HCT116 (cell line): Measurements from ENCODE around the gene WDR82. TPM values are rescaled to one million over a fixed set of nuclear protein-coding genes. Genes with fewer than 3 reads are reported as not detected.

Source experiments
- ATAC-seq: fragments of 200-7000 bp; cut with Tn5 transposase; 2 replicates; pipeline ENCODE4 v1.9.1; 2020; ENCODE audit warnings: mild to moderate bottlenecking, moderate library complexity
- BruUV-seq: library from RNA; stranded (reverse); fragments of 400-500 nt; replicated peaks from 2 replicates; lab custom pipeline; 2021; lab: Mats Ljungman, UMichigan
- CTCF ChIA-PET: fragments of 300-600 bp; sonication (Branson Sonifier 250); formaldehyde crosslinking; loops from one replicate; lab custom pipeline; 2021; ENCODE audit warnings: antibody characterized with exemption; lab: Charles Lee
- POLR2A ChIA-PET: fragments of 300-600, 350-600 bp; sonication (Branson Sonifier 250); formaldehyde crosslinking; loops from one replicate; lab custom pipeline; 2021; ENCODE audit warnings: antibody characterized with exemption; lab: Charles Lee
- RAD21 ChIA-PET, 2 experiments: fragments of 300-600 bp; sonication (Branson Sonifier 250); formaldehyde crosslinking; loops; one replicate each; lab custom pipeline; 2023; ENCODE audit warnings: low total read pairs in 2 of 2; ENCODE audit not compliant: uncharacterized antibody in 2 of 2, unreplicated experiment in 2 of 2, low non-redundant PET in 1 of 2; lab: Charles Lee
- DNase-seq: peaks from one replicate; pipeline ENCODE4 v3.0.0-alpha.2; 2010; ENCODE audit warnings: low read depth, low spot score
- H2AFZ ChIP-seq: fragments of 200-600 bp; shearing (Covaris generic), sonication (generic); 2 replicates; pipeline ENCODE4 v1.6.1; 2017; ENCODE audit warnings: low read depth, mixed run types, mixed read lengths, antibody characterized with exemption, low read length; ENCODE audit not compliant: poor library complexity, severe bottlenecking
- H3K27ac ChIP-seq: 2 replicates; pipeline ENCODE4 v1.5.1; 2012; ENCODE audit warnings: low read depth, low read length
- H3K27me3 ChIP-seq: fragments of 200-600 bp; sonication (generic); 2 replicates; pipeline ENCODE4 v1.6.1; 2016; ENCODE audit warnings: mixed run types, low read length, mixed read lengths; ENCODE audit not compliant: insufficient read depth
- H3K36me3 ChIP-seq, 2 experiments: fragments of 200-500 bp in 1 of 2; fragments of 200-600 bp in 1 of 2; sonication (Bioruptor generic) in 1 of 2; sonication (generic) in 1 of 2; 2 replicates each; pipeline versions ENCODE4 v1.5.1 to v1.6.1; 2014 to 2016; ENCODE audit warnings: low read length in 2 of 2, inconsistent platforms in 1 of 2, mixed read lengths in 1 of 2, mixed run types in 1 of 2; ENCODE audit not compliant: insufficient read depth in 2 of 2, control insufficient read depth in 1 of 2
- H3K4me1 ChIP-seq, 2 experiments: fragments of 200-600 bp in 1 of 2; sonication (generic) in 1 of 2; 2 replicates each; pipeline versions ENCODE4 v1.5.1 to v1.6.1; 2012 to 2017; ENCODE audit warnings: low read length in 2 of 2, inconsistent platforms in 1 of 2, mild to moderate bottlenecking in 1 of 2, mixed read lengths in 1 of 2, mixed run types in 1 of 2, moderate library complexity in 1 of 2; ENCODE audit not compliant: insufficient read depth in 2 of 2, control insufficient read depth in 1 of 2
- H3K4me2 ChIP-seq: fragments of 200-600 bp; sonication (generic); 2 replicates; pipeline ENCODE4 v1.6.1; 2017; ENCODE audit warnings: mixed run types, low read length, mixed read lengths
- H3K4me3 ChIP-seq, 2 experiments: fragments of 200-600 bp in 1 of 2; sonication (generic) in 1 of 2; replicated peaks in 1 of 2; 2 replicates each; pipeline ENCODE4 v1.5.1; 2011 to 2016; ENCODE audit warnings: low read length in 2 of 2, control low read depth in 1 of 2, low read depth in 1 of 2, mild to moderate bottlenecking in 1 of 2, mixed read lengths in 1 of 2, mixed run types in 1 of 2
- H3K79me2 ChIP-seq: fragments of 200-600 bp; sonication (generic); 2 replicates; pipeline ENCODE4 v1.6.1; 2017; ENCODE audit warnings: mild to moderate bottlenecking, mixed run types, low read length, moderate library complexity, mixed read lengths; ENCODE audit not compliant: insufficient read depth
- H3K9ac ChIP-seq: fragments of 200-600 bp; sonication (generic); 2 replicates; pipeline ENCODE4 v1.6.1; 2016; ENCODE audit warnings: low read length, mixed read lengths
- H3K9me2 ChIP-seq: fragments of 200-600 bp; sonication (generic), shearing (Covaris generic); 2 replicates; pipeline ENCODE4 v1.6.1; 2017; ENCODE audit warnings: mixed run types, mild to moderate bottlenecking, moderate library complexity; ENCODE audit not compliant: insufficient read depth
- H3K9me3 ChIP-seq, 2 experiments: fragments of 200-500 bp in 1 of 2; fragments of 200-600 bp in 1 of 2; sonication (Bioruptor generic) in 1 of 2; sonication (generic) in 1 of 2; 2 replicates each; pipeline ENCODE4 v1.6.1; 2014 to 2017; ENCODE audit warnings: low read length in 2 of 2, mixed read lengths in 2 of 2, inconsistent platforms in 1 of 2, low read depth in 1 of 2, mild to moderate bottlenecking in 1 of 2, mixed run types in 1 of 2, moderate library complexity in 1 of 2; ENCODE audit not compliant: control insufficient read depth in 1 of 2, insufficient read depth in 1 of 2
- H4K20me1 ChIP-seq: fragments of 200-600 bp; sonication (generic), shearing (Covaris generic); 2 replicates; pipeline ENCODE4 v1.6.1; 2017; ENCODE audit warnings: mixed run types, mild to moderate bottlenecking, moderate library complexity; ENCODE audit not compliant: insufficient read depth
- ELF1 ChIP-seq: IDR thresholded peaks from 2 replicates; pipeline ENCODE4 v1.6.1; 2012; ENCODE audit warnings: low read depth, borderline replicate concordance
- EZH2 ChIP-seq: fragments of 200-600 bp; sonication (generic); IDR thresholded peaks from 2 replicates; pipeline ENCODE4 v1.6.1; 2017; ENCODE audit warnings: antibody characterized with exemption, mixed run types
- POLR2A ChIP-seq: IDR thresholded peaks from 2 replicates; pipeline ENCODE4 v1.7.0; 2011; ENCODE audit warnings: borderline replicate concordance; ENCODE audit not compliant: insufficient read depth, insufficient read length; ENCODE audit errors: extremely low read depth
- POLR2AphosphoS5 ChIP-seq: IDR thresholded peaks from 2 replicates; pipeline ENCODE4 v1.6.1; 2011; ENCODE audit warnings: mild to moderate bottlenecking, low read depth, low read length, moderate library complexity
- RAD21 ChIP-seq: IDR thresholded peaks from 2 replicates; pipeline ENCODE4 v1.6.1; 2012; ENCODE audit warnings: low read depth, mild to moderate bottlenecking
- SP1 ChIP-seq: IDR thresholded peaks from 2 replicates; pipeline ENCODE4 v1.6.1; 2012; ENCODE audit warnings: low read depth
- SRF ChIP-seq: IDR thresholded peaks from 2 replicates; pipeline ENCODE4 v1.6.1; 2012; ENCODE audit warnings: low read depth
- TCF7L2 ChIP-seq: IDR thresholded peaks from 2 replicates; pipeline ENCODE4 v1.7.0; 2011; ENCODE audit warnings: borderline replicate concordance, inconsistent platforms; ENCODE audit not compliant: insufficient read depth, insufficient read length; ENCODE audit errors: extremely low read depth
- YY1 ChIP-seq: IDR thresholded peaks from 2 replicates; pipeline ENCODE4 v1.6.1; 2011; ENCODE audit warnings: low read length, low read depth, moderate library complexity, mild to moderate bottlenecking; ENCODE audit not compliant: insufficient replicate concordance; ENCODE audit errors: extremely low read depth
- ZFX ChIP-seq: fragments of 450-650 bp; IDR thresholded peaks from 2 replicates; pipeline ENCODE4 v1.6.1; 2017
- ZNF274 ChIP-seq: fragments of 200-500 bp; sonication (Bioruptor generic); IDR thresholded peaks from 2 replicates; pipeline ENCODE4 v1.6.1; 2014; ENCODE audit warnings: mild to moderate bottlenecking, low read depth, low read length, inconsistent platforms
- intact Hi-C: fragments of 100-400 bp; cut with micrococcal nuclease; formaldehyde crosslinking; loops from 2 replicates; pipeline ENCODE4 v1.10.0; 2022
- total RNA-seq: library from RNA; stranded (reverse); gene quantifications from one replicate; pipeline ENCODE4 v1.2.1, GENCODE V29; 2021; ENCODE audit not compliant: unreplicated experiment
- TF ChIP-seq, protein P1 (sequence below): IDR thresholded peaks from 2 replicates; pipeline ENCODE4 v1.6.1; 2012
- TF ChIP-seq, protein P2 (sequence below): IDR thresholded peaks from 2 replicates; pipeline ENCODE4 v1.6.1; 2012
- TF ChIP-seq, protein P3 (sequence below): IDR thresholded peaks from 2 replicates; pipeline ENCODE4 v1.6.1; 2011; ENCODE audit warnings: mild to moderate bottlenecking, low read length, moderate library complexity; ENCODE audit not compliant: insufficient replicate concordance; ENCODE audit errors: extremely low read depth

The WDR82 gene
- total RNA-seq, 1 experiment from 2014 or later = 89.7 TPM

DNA sequence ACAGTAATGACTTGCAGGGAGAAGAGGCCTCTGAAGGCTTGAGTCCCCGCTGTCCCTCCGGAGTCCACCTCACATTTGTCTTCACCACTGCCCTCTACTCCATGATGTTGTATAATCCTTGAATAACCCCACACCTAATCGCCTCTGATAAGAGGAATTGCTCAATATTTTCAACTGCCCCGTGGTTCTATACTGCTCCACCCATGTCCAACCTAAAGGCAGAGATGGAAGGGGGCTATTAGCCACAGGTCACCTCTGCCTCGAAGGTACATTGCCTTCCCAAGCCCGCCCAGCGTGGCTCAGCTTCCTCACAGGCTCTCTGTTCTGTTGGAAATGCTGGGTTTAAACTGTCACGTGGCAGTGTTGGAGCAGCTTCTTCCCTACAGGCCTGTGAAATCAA, 65.4 kb downstream of the WDR82 start:
- no peaks in the 10 kb centered on the region for H3K79me2 ChIP-seq
- ChIA-PET POLR2A (no interaction called here), RAD21 (no interaction called here), CTCF (no interaction called here)
- H3K9me3 ChIP-seq = no peaks in the 10 kb centered on the region
- H3K9me2 ChIP-seq = no peaks in the 10 kb centered on the region
- ATAC-seq = no peak
- intact Hi-C loops = no loop called here
- no peak overlapping the region for H3K9ac ChIP-seq
- TF ChIP-seq POLR2AphosphoS5 (no peak), SP1 (no peak), RAD21 (no peak), TCF7L2 (no peak), ELF1 (no peak), YY1 (no peak), ZNF274 (no peak), ZFX (no peak), POLR2A (no peak), SRF (no peak), EZH2 (no peak)
- TF ChIP-seq, protein P1, sequence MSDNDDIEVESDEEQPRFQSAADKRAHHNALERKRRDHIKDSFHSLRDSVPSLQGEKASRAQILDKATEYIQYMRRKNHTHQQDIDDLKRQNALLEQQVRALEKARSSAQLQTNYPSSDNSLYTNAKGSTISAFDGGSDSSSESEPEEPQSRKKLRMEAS = no peak
- TF ChIP-seq, protein P2, sequence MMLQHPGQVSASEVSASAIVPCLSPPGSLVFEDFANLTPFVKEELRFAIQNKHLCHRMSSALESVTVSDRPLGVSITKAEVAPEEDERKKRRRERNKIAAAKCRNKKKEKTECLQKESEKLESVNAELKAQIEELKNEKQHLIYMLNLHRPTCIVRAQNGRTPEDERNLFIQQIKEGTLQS = no peak
- TF ChIP-seq, protein P3, sequence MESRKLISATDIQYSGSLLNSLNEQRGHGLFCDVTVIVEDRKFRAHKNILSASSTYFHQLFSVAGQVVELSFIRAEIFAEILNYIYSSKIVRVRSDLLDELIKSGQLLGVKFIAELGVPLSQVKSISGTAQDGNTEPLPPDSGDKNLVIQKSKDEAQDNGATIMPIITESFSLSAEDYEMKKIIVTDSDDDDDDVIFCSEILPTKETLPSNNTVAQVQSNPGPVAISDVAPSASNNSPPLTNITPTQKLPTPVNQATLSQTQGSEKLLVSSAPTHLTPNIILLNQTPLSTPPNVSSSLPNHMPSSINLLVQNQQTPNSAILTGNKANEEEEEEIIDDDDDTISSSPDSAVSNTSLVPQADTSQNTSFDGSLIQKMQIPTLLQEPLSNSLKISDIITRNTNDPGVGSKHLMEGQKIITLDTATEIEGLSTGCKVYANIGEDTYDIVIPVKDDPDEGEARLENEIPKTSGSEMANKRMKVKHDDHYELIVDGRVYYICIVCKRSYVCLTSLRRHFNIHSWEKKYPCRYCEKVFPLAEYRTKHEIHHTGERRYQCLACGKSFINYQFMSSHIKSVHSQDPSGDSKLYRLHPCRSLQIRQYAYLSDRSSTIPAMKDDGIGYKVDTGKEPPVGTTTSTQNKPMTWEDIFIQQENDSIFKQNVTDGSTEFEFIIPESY = no peak
- H2AFZ ChIP-seq = no peak overlapping the region
- H3K4me2 ChIP-seq = no peak overlapping the region
- no peak overlapping the region for H3K4me3 ChIP-seq
- no peaks in the 10 kb centered on the region for H3K27me3 ChIP-seq
- no peak overlapping the region for H3K27ac ChIP-seq
- no TSS peak for BruUV-seq
- no peak for DNase-seq
- peaks cover 50 to 54% of the 10 kb centered on the region in 2 experiments for H3K36me3 ChIP-seq
- H3K4me1 ChIP-seq = peaks cover 16 to 23% of the 10 kb centered on the region in 2 experiments
- H4K20me1 ChIP-seq = no peaks in the 10 kb centered on the region
